ENCODE measurements around the gene ACSL1.

The ACSL1 gene

GRCh38 chr4:184851886-184852285, 26.1 kb upstream of the ACSL1 start:
- Histone ChIP-seq H3K27me3 (ENCODE audit: control insufficient read depth in 1 of 2, insufficient read depth in 1 of 2, low read length in 2 of 2) (peaks cover 0 to 9% of the 10 kb centered on the region in 2 experiments), H3K4me3 (ENCODE audit: insufficient read depth in 1 of 2, low read depth in 1 of 2, low read length in 2 of 2) (no peak overlapping the region), H3K9ac (ENCODE audit: low read length) (no peak overlapping the region), H3K27ac (ENCODE audit: low read length, poor library complexity, severe bottlenecking) (no peak overlapping the region), H2BK15ac (ENCODE audit: low read depth, poor library complexity, severe bottlenecking) (no peak overlapping the region), H3K4me2 (ENCODE audit: low read length, poor library complexity, severe bottlenecking) (no peak overlapping the region), H2AFZ (ENCODE audit: low read depth, low read length) (no peak overlapping the region), H3K9me3 (ENCODE audit: control insufficient read depth, low read length) (no peaks in the 10 kb centered on the region), H3K4me1 (ENCODE audit: control insufficient read depth, insufficient read depth, low read depth, low read length) (no peaks in the 10 kb centered on the region), H4K8ac (ENCODE audit: low read length) (no peak overlapping the region), H3K14ac (ENCODE audit: low read length in 2 of 2) (no peak overlapping the region), H3K23ac (ENCODE audit: low read length in 2 of 2) (no peak overlapping the region), H4K91ac (ENCODE audit: low read length) (no peak overlapping the region), H2BK5ac (ENCODE audit: low read depth, low read length, poor library complexity, severe bottlenecking) (no peak overlapping the region), H3K36me3 (ENCODE audit: control insufficient read depth in 1 of 2, insufficient read depth in 2 of 2, low read depth in 1 of 2, low read length in 2 of 2) (no peaks in the 10 kb centered on the region), H2AK5ac (ENCODE audit: low read length, severe bottlenecking) (no peak overlapping the region), H2BK12ac (ENCODE audit: low read length in 2 of 2) (no peak overlapping the region), H3K4ac (ENCODE audit: low read depth in 1 of 2, low read length in 2 of 2) (no peak overlapping the region), H2BK120ac (ENCODE audit: low read depth, low read length) (no peak overlapping the region), H3K18ac (ENCODE audit: low read depth in 1 of 2, low read length in 2 of 2) (no peak overlapping the region), H3K79me1 (replicated peaks; ENCODE audit: low read length, poor library complexity, severe bottlenecking) (no peaks in the 10 kb centered on the region)
- DNase-seq: no peak
- WGBS: 64% methylated on average over 1 of the region's 1 CpG

- Histone ChIP-seq H3K27ac (ENCODE audit: low read length, poor library complexity, severe bottlenecking) (no peak overlapping the region), H3K18ac (ENCODE audit: low read depth in 1 of 2, low read length in 2 of 2) (no peak overlapping the region), H2BK15ac (ENCODE audit: low read depth, poor library complexity, severe bottlenecking) (no peak overlapping the region), H2AK5ac (ENCODE audit: low read length, severe bottlenecking) (no peak overlapping the region), H3K4me2 (ENCODE audit: low read length, poor library complexity, severe bottlenecking) (no peak overlapping the region), H3K23ac (ENCODE audit: low read length in 2 of 2) (no peak overlapping the region), H2BK5ac (ENCODE audit: low read depth, low read length, poor library complexity, severe bottlenecking) (no peak overlapping the region), H3K14ac (ENCODE audit: low read length in 2 of 2) (no peak overlapping the region), H3K9me3 (ENCODE audit: control insufficient read depth, low read length) (no peaks in the 10 kb centered on the region), H4K8ac (ENCODE audit: low read length) (no peak overlapping the region), H3K4me1 (ENCODE audit: control insufficient read depth, insufficient read depth, low read depth, low read length) (no peaks in the 10 kb centered on the region), H3K79me1 (replicated peaks; ENCODE audit: low read length, poor library complexity, severe bottlenecking) (no peaks in the 10 kb centered on the region), H3K36me3 (ENCODE audit: control insufficient read depth in 1 of 2, insufficient read depth in 2 of 2, low read depth in 1 of 2, low read length in 2 of 2) (no peaks in the 10 kb centered on the region), H2BK12ac (ENCODE audit: low read length in 2 of 2) (no peak overlapping the region), H3K4me3 (ENCODE audit: insufficient read depth in 1 of 2, low read depth in 1 of 2, low read length in 2 of 2) (no peak overlapping the region), H2AFZ (ENCODE audit: low read depth, low read length) (no peak overlapping the region), H3K9ac (ENCODE audit: low read length) (no peak overlapping the region), H4K91ac (ENCODE audit: low read length) (no peak overlapping the region), H3K27me3 (ENCODE audit: control insufficient read depth in 1 of 2, insufficient read depth in 1 of 2, low read length in 2 of 2) (peaks cover 0 to 9% of the 10 kb centered on the region in 2 experiments), H2BK120ac (ENCODE audit: low read depth, low read length) (no peak overlapping the region), H3K4ac (ENCODE audit: low read depth in 1 of 2, low read length in 2 of 2) (no peak overlapping the region)
- no peak for DNase-seq
- 92% methylated on average over 3 of the region's 3 CpGs for WGBS
These were observed 25.4 kb upstream of the ACSL1 start for GRCh38 chr4:184851200-184851541.

GRCh38 chr4:184850431-184851199, 24.8 kb upstream of the ACSL1 start:
- Histone ChIP-seq H3K14ac (ENCODE audit: low read length in 2 of 2) (no peak overlapping the region), H3K18ac (ENCODE audit: low read depth in 1 of 2, low read length in 2 of 2) (no peak overlapping the region), H3K79me1 (replicated peaks; ENCODE audit: low read length, poor library complexity, severe bottlenecking) (no peaks in the 10 kb centered on the region), H3K9ac (ENCODE audit: low read length) (no peak overlapping the region), H3K27me3 (ENCODE audit: control insufficient read depth in 1 of 2, insufficient read depth in 1 of 2, low read length in 2 of 2) (peaks cover 0 to 9% of the 10 kb centered on the region in 2 experiments), H3K23ac (ENCODE audit: low read length in 2 of 2) (no peak overlapping the region), H2BK12ac (ENCODE audit: low read length in 2 of 2) (no peak overlapping the region), H2BK15ac (ENCODE audit: low read depth, poor library complexity, severe bottlenecking) (no peak overlapping the region), H4K8ac (ENCODE audit: low read length) (no peak overlapping the region), H3K36me3 (ENCODE audit: control insufficient read depth in 1 of 2, insufficient read depth in 2 of 2, low read depth in 1 of 2, low read length in 2 of 2) (no peaks in the 10 kb centered on the region), H3K9me3 (ENCODE audit: control insufficient read depth, low read length) (no peaks in the 10 kb centered on the region), H2BK5ac (ENCODE audit: low read depth, low read length, poor library complexity, severe bottlenecking) (no peak overlapping the region), H4K91ac (ENCODE audit: low read length) (no peak overlapping the region), H3K4me3 (ENCODE audit: insufficient read depth in 1 of 2, low read depth in 1 of 2, low read length in 2 of 2) (no peak overlapping the region), H2AFZ (ENCODE audit: low read depth, low read length) (no peak overlapping the region), H2AK5ac (ENCODE audit: low read length, severe bottlenecking) (no peak overlapping the region), H3K4ac (ENCODE audit: low read depth in 1 of 2, low read length in 2 of 2) (no peak overlapping the region), H3K4me1 (ENCODE audit: control insufficient read depth, insufficient read depth, low read depth, low read length) (no peaks in the 10 kb centered on the region), H2BK120ac (ENCODE audit: low read depth, low read length) (no peak overlapping the region), H3K4me2 (ENCODE audit: low read length, poor library complexity, severe bottlenecking) (no peak overlapping the region), H3K27ac (ENCODE audit: low read length, poor library complexity, severe bottlenecking) (no peak overlapping the region)
- no peak for DNase-seq
- 84% methylated on average over 8 of the region's 10 CpGs for WGBS

GRCh38 chr4:184850018-184850417, 24.2 kb upstream of the ACSL1 start:
- peaks cover 0 to 9% of the 10 kb centered on the region in 2 experiments for H3K27me3 ChIP-seq (ENCODE audit: control insufficient read depth in 1 of 2, insufficient read depth in 1 of 2, low read length in 2 of 2)
- H4K91ac ChIP-seq (ENCODE audit: low read length): no peak overlapping the region
- no peak overlapping the region for H2AK5ac ChIP-seq (ENCODE audit: low read length, severe bottlenecking)
- WGBS: 0% methylated on average over 1 of the region's 3 CpGs
- no peaks in the 10 kb centered on the region for H3K79me1 ChIP-seq (replicated peaks; ENCODE audit: low read length, poor library complexity, severe bottlenecking)
- H3K14ac ChIP-seq (ENCODE audit: low read length in 2 of 2): no peak overlapping the region
- peaks cover 3% of the 10 kb centered on the region for H3K4me1 ChIP-seq (ENCODE audit: control insufficient read depth, insufficient read depth, low read depth, low read length)
- no peak overlapping the region for H2AFZ ChIP-seq (ENCODE audit: low read depth, low read length)
- H4K8ac ChIP-seq (ENCODE audit: low read length): no peak overlapping the region
- no peak overlapping the region for H3K4me2 ChIP-seq (ENCODE audit: low read length, poor library complexity, severe bottlenecking)
- no peaks in the 10 kb centered on the region for H3K36me3 ChIP-seq (ENCODE audit: control insufficient read depth in 1 of 2, insufficient read depth in 2 of 2, low read depth in 1 of 2, low read length in 2 of 2)
- no peak overlapping the region for H3K9ac ChIP-seq (ENCODE audit: low read length)
- no peak overlapping the region for H3K4ac ChIP-seq (ENCODE audit: low read depth in 1 of 2, low read length in 2 of 2)
- no peak overlapping the region for H3K18ac ChIP-seq (ENCODE audit: low read depth in 1 of 2, low read length in 2 of 2)
- no peak overlapping the region for H2BK5ac ChIP-seq (ENCODE audit: low read depth, low read length, poor library complexity, severe bottlenecking)
- no peak overlapping the region for H3K23ac ChIP-seq (ENCODE audit: low read length in 2 of 2)
- H3K9me3 ChIP-seq (ENCODE audit: control insufficient read depth, low read length): no peaks in the 10 kb centered on the region
- no peak for DNase-seq
- no peak overlapping the region for H2BK120ac ChIP-seq (ENCODE audit: low read depth, low read length)
- H3K27ac ChIP-seq (ENCODE audit: low read length, poor library complexity, severe bottlenecking): no peak overlapping the region
- no peak overlapping the region for H3K4me3 ChIP-seq (ENCODE audit: insufficient read depth in 1 of 2, low read depth in 1 of 2, low read length in 2 of 2)
- H2BK12ac ChIP-seq (ENCODE audit: low read length in 2 of 2): no peak overlapping the region
- no peak overlapping the region for H2BK15ac ChIP-seq (ENCODE audit: low read depth, poor library complexity, severe bottlenecking)

All from mesenchymal stem cell (in vitro differentiated cells and primary cell).